ENCODE results near the gene TARBP1.

TARBP1 gene

DNA sequence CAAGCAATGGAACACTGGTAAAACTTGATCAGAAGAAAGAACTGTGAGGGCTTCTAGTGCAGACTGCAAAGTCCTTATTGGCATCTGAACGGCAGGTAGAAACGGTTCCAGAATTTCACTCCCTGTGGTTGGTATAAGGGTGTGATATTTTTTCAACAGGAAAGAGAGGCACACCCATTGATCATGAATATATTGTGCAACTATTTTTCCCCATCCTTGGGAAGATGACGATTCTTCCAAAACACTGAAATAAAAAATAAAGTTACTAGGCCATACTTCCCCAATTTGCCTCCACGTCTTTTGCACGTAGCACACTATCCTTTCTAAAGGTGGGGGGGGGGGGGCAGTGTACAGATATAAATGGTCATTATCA is 49.6 kb downstream of the TARBP1 start:
- no peak overlapping the region for H2AFZ ChIP-seq (ENCODE audit: low read length)
- no peaks in the 10 kb centered on the region for H3K9me2 ChIP-seq (ENCODE audit: low read depth, low read length)
- H3K27ac ChIP-seq (ENCODE audit: low read depth, low read length, poor library complexity, severe bottlenecking), result no peak overlapping the region
- H3K36me3 ChIP-seq (ENCODE audit: insufficient read depth, low read length), result peaks cover 58% of the 10 kb centered on the region
- no peaks in the 10 kb centered on the region for H3K9me3 ChIP-seq (ENCODE audit: low read length)
- H3K4me1 ChIP-seq (ENCODE audit: insufficient read depth, low read length, severe bottlenecking), result no peaks in the 10 kb centered on the region
- H3K4me3 ChIP-seq (ENCODE audit: low read depth, low read length, poor library complexity, severe bottlenecking), result no peak overlapping the region
- no peaks in the 10 kb centered on the region for H3K79me2 ChIP-seq (ENCODE audit: insufficient read depth, low read length)
- no peak overlapping the region for H3K9ac ChIP-seq (ENCODE audit: low read length)
- H3K4me2 ChIP-seq (ENCODE audit: low read length), result no peak overlapping the region
- no peaks in the 10 kb centered on the region for H4K20me1 ChIP-seq (ENCODE audit: insufficient read depth, low read length)
- no peaks in the 10 kb centered on the region for H3K27me3 ChIP-seq (ENCODE audit: insufficient read depth, low read length)
- no peaks in the 10 kb centered on the region for H3F3A ChIP-seq (ENCODE audit: insufficient read depth, low read length)
- TF ChIP-seq EZH2 (IDR thresholded peaks at IDR 0.05; ENCODE audit: borderline replicate concordance, low read length), result no peak
- TF ChIP-seq, protein P1, sequence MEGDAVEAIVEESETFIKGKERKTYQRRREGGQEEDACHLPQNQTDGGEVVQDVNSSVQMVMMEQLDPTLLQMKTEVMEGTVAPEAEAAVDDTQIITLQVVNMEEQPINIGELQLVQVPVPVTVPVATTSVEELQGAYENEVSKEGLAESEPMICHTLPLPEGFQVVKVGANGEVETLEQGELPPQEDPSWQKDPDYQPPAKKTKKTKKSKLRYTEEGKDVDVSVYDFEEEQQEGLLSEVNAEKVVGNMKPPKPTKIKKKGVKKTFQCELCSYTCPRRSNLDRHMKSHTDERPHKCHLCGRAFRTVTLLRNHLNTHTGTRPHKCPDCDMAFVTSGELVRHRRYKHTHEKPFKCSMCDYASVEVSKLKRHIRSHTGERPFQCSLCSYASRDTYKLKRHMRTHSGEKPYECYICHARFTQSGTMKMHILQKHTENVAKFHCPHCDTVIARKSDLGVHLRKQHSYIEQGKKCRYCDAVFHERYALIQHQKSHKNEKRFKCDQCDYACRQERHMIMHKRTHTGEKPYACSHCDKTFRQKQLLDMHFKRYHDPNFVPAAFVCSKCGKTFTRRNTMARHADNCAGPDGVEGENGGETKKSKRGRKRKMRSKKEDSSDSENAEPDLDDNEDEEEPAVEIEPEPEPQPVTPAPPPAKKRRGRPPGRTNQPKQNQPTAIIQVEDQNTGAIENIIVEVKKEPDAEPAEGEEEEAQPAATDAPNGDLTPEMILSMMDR (IDR thresholded peaks at IDR 0.05; ENCODE audit: low read length), result no peak

DNA sequence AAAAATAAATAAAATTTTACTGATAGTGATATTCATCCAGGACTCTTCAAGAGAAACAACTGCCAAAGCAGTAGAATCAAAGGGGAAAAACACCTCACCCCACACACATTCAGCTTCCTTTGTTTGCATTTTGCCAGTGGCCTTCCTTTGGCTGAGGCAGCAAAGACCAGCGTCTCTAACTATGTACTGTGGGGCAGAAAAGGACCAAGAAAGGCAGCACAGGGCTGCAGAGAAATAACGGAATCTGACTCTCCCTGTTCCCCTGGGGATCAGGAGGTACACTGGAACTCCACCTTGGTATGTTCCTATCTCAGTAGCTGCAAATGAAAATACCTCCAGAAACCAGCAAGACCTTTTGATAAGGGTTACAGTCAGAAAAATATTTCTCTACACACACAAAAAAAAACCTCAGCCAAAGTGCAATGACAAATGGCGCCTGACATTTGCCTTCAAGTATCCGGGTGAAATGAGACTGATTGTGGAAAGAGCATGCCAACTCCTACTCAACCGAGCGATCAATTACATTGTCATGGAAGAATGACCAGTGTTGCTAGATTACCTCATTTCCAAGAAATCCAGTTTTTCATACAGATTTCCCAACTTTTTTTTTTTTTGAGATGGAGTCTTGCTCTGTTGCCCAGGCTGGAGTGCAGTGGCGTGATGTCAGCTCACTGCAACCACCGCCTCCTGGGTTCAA is 50.9 kb downstream of the TARBP1 start:
- TF ChIP-seq EZH2 (IDR thresholded peaks at IDR 0.05; ENCODE audit: borderline replicate concordance, low read length), result no peak
- TF ChIP-seq, protein P1 (IDR thresholded peaks at IDR 0.05; ENCODE audit: low read length), result no peak
- Histone ChIP-seq H2AFZ (ENCODE audit: low read length) (no peak overlapping the region), H3K9ac (ENCODE audit: low read length) (no peak overlapping the region), H3K79me2 (ENCODE audit: insufficient read depth, low read length) (no peaks in the 10 kb centered on the region), H3F3A (ENCODE audit: insufficient read depth, low read length) (no peaks in the 10 kb centered on the region), H3K27ac (ENCODE audit: low read depth, low read length, poor library complexity, severe bottlenecking) (no peak overlapping the region), H3K27me3 (ENCODE audit: insufficient read depth, low read length) (no peaks in the 10 kb centered on the region), H3K4me2 (ENCODE audit: low read length) (no peak overlapping the region), H3K4me3 (ENCODE audit: low read depth, low read length, poor library complexity, severe bottlenecking) (no peak overlapping the region), H3K9me2 (ENCODE audit: low read depth, low read length) (no peaks in the 10 kb centered on the region), H3K4me1 (ENCODE audit: insufficient read depth, low read length, severe bottlenecking) (no peaks in the 10 kb centered on the region), H4K20me1 (ENCODE audit: insufficient read depth, low read length) (no peaks in the 10 kb centered on the region), H3K9me3 (ENCODE audit: low read length) (no peaks in the 10 kb centered on the region), H3K36me3 (ENCODE audit: insufficient read depth, low read length) (peaks cover 57% of the 10 kb centered on the region)

DNA sequence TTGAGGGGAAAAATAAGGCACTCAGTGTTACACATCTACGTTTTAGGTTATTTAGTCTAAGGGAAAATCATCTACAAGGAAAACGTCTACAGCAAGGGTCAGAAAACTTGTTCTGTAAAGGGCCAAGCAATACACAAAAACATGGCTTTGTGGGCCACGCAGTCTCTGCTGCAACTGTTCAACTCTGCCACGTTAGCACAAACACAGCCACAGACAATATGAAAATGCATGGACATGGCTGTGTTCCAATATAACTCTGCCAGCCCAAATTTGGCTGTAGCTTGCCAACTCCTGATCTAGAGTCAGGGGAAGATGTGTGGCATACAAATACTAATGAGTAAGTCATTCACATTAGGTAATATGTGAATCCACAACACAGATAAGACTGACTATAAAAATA is 65.0 kb downstream of the TARBP1 start:
- peaks cover 66% of the 10 kb centered on the region for H3K36me3 ChIP-seq (ENCODE audit: insufficient read depth, low read length)
- H3K9me2 ChIP-seq (ENCODE audit: low read depth, low read length), result no peaks in the 10 kb centered on the region
- no peaks in the 10 kb centered on the region for H3K9me3 ChIP-seq (ENCODE audit: low read length)
- no peaks in the 10 kb centered on the region for H3K79me2 ChIP-seq (ENCODE audit: insufficient read depth, low read length)
- H3K27me3 ChIP-seq (ENCODE audit: insufficient read depth, low read length), result no peaks in the 10 kb centered on the region
- no peak overlapping the region for H3K27ac ChIP-seq (ENCODE audit: low read depth, low read length, poor library complexity, severe bottlenecking)
- H3K4me2 ChIP-seq (ENCODE audit: low read length), result no peak overlapping the region
- peaks cover 5% of the 10 kb centered on the region for H3K4me1 ChIP-seq (ENCODE audit: insufficient read depth, low read length, severe bottlenecking)
- no peaks in the 10 kb centered on the region for H4K20me1 ChIP-seq (ENCODE audit: insufficient read depth, low read length)
- TF ChIP-seq EZH2 (IDR thresholded peaks at IDR 0.05; ENCODE audit: borderline replicate concordance, low read length), result no peak
- TF ChIP-seq, protein P1 (IDR thresholded peaks at IDR 0.05; ENCODE audit: low read length), result no peak
- H3F3A ChIP-seq (ENCODE audit: insufficient read depth, low read length), result no peaks in the 10 kb centered on the region
- no peak overlapping the region for H3K4me3 ChIP-seq (ENCODE audit: low read depth, low read length, poor library complexity, severe bottlenecking)
- no peak overlapping the region for H2AFZ ChIP-seq (ENCODE audit: low read length)
- no peak overlapping the region for H3K9ac ChIP-seq (ENCODE audit: low read length)
